Keratinocyte (primary cell): ENCODE data around the gene GNAT2. TPM values are rescaled to one million over a fixed set of nuclear protein-coding genes. Genes with fewer than 3 reads are reported as not detected.

Source experiments
- DNase-seq: peaks from one replicate; pipeline ENCODE4 v3.0.0-alpha.2; 2011; ENCODE audit warnings: low read depth, missing footprints, low spot score
- FAIRE-seq: peaks from 2 replicates; lab custom pipeline; 2011; peaks lifted over from hg19 to GRCh38; lab: Jason Lieb, UNC
- H2AFZ ChIP-seq: 2 replicates; pipeline ENCODE4 v1.6.0; 2012; ENCODE audit warnings: low read length, control low read depth, inconsistent platforms; ENCODE audit not compliant: control insufficient read depth
- H3K27ac ChIP-seq: 2 replicates; pipeline ENCODE4 v1.5.1; 2011; ENCODE audit warnings: low read length; ENCODE audit not compliant: control insufficient read depth, insufficient read depth
- H3K27me3 ChIP-seq: 3 replicates; pipeline ENCODE4 v1.6.0; 2011; ENCODE audit warnings: low read length; ENCODE audit not compliant: control insufficient read depth, insufficient read depth; ENCODE audit errors: extremely low read depth
- H3K36me3 ChIP-seq, 2 experiments: 2 replicates in 1 of 2; 3 replicates in 1 of 2; pipeline ENCODE4 v1.5.1; 2011; ENCODE audit warnings: low read length in 2 of 2, mild to moderate bottlenecking in 1 of 2; ENCODE audit not compliant: control insufficient read depth in 2 of 2, insufficient read depth in 2 of 2; ENCODE audit errors: extremely low read depth in 1 of 2
- H3K4me1 ChIP-seq: 3 replicates; pipeline ENCODE4 v1.5.1; 2011; ENCODE audit warnings: low read length; ENCODE audit not compliant: control insufficient read depth, insufficient read depth; ENCODE audit errors: extremely low read depth
- H3K4me2 ChIP-seq: 3 replicates; pipeline ENCODE4 v1.6.0; 2011; ENCODE audit warnings: low read depth, low read length; ENCODE audit not compliant: control insufficient read depth, insufficient read depth; ENCODE audit errors: extremely low read depth
- H3K4me3 ChIP-seq, 3 experiments: fragments of 200-600 bp in 1 of 3; sonication (generic) in 1 of 3; 2 replicates in 2 of 3; 3 replicates in 1 of 3; pipeline ENCODE4 v1.5.1; 2011 to 2016; ENCODE audit warnings: low read length in 3 of 3, mild to moderate bottlenecking in 3 of 3, control low read depth in 2 of 3, inconsistent platforms in 1 of 3, low read depth in 1 of 3, mixed read lengths in 1 of 3, mixed run types in 1 of 3, moderate library complexity in 1 of 3; ENCODE audit not compliant: control insufficient read depth in 2 of 3, insufficient read depth in 2 of 3; ENCODE audit errors: extremely low read depth in 1 of 3
- H3K79me2 ChIP-seq: 2 replicates; pipeline ENCODE4 v1.6.0; 2012; ENCODE audit warnings: low read length; ENCODE audit not compliant: control insufficient read depth, insufficient read depth
- H3K9ac ChIP-seq: 3 replicates; pipeline ENCODE4 v1.6.0; 2011; ENCODE audit warnings: low read length; ENCODE audit not compliant: control insufficient read depth, insufficient read depth; ENCODE audit errors: extremely low read depth
- H3K9me1 ChIP-seq: 3 replicates; pipeline ENCODE4 v1.6.0; 2011; ENCODE audit warnings: low read length; ENCODE audit not compliant: control insufficient read depth, insufficient read depth; ENCODE audit errors: extremely low read depth
- H3K9me3 ChIP-seq: 2 replicates; pipeline ENCODE4 v1.5.1; 2012; ENCODE audit warnings: low read depth, low read length; ENCODE audit not compliant: control insufficient read depth
- H4K20me1 ChIP-seq: 3 replicates; pipeline ENCODE4 v1.6.0; 2011; ENCODE audit warnings: low read length; ENCODE audit not compliant: control insufficient read depth, insufficient read depth; ENCODE audit errors: extremely low read depth
- EZH2 ChIP-seq: IDR thresholded peaks from one replicate; pipeline ENCODE4 v1.6.1; 2012; ENCODE audit warnings: inconsistent platforms, mild to moderate bottlenecking, low read length, moderate library complexity
- dilution Hi-C: fragments of 300-500 bp; cut with MboI; formaldehyde crosslinking; loops from one replicate; pipeline ENCODE4 v1.7.0; 2020; ENCODE audit warnings: low sequenced_read_pairs; ENCODE audit not compliant: extremely low pct_ligation_motif_present
- polyA plus RNA-seq, 5 experiments: library from polyadenylated mRNA; depleted of rRNA in 3 of 5; stranded (reverse) in 3 of 5; stranded (forward) in 1 of 5; unstranded in 1 of 5; fragments of >200 nt; gene quantifications; 1 replicate in 1 of 5; 2 replicates in 3 of 5; 3 replicates in 1 of 5; pipeline versions ENCODE4 v1.2.1 to v1.2.3, GENCODE V29; 2011 to 2012; ENCODE audit warnings: missing spikeins in 2 of 5, low read depth in 1 of 5, low replicate concordance in 1 of 5
- TF ChIP-seq, protein P1 (sequence below), 3 experiments: IDR thresholded peaks in 1 of 3; conservative IDR thresholded peaks in 1 of 3; optimal IDR thresholded peaks in 1 of 3; 2 replicates in 2 of 3; 3 replicates in 1 of 3; pipeline versions ENCODE3 to v1.5.1; 2011; ENCODE audit warnings: low read length in 3 of 3, mild to moderate bottlenecking in 3 of 3, moderate library complexity in 2 of 3, control low read depth in 1 of 3, inconsistent platforms in 1 of 3; ENCODE audit not compliant: insufficient read depth in 2 of 3; ENCODE audit errors: extremely low read depth in 1 of 3

The GNAT2 gene
- polyA plus RNA-seq, 1 donor (not counting 4 experiments of a cell fraction or from before 2014, with no cell fraction given) = 0.17 TPM

- no peak overlapping the region for H3K4me2 ChIP-seq
Measured at GRCh38 chr1:109579491-109579890, 39.9 kb downstream of the GNAT2 start.

GRCh38 chr1:109578947-109579443 is 40.4 kb downstream of the GNAT2 start:
- Histone ChIP-seq H3K9me1 (no peaks in the 10 kb centered on the region), H3K27ac (no peak overlapping the region), H3K4me1 (no peaks in the 10 kb centered on the region), H3K9me3 (no peaks in the 10 kb centered on the region), H4K20me1 (no peaks in the 10 kb centered on the region), H3K79me2 (peaks cover 13% of the 10 kb centered on the region), H3K4me2 (no peak overlapping the region), H3K4me3 (no peak overlapping the region), H3K9ac (no peak overlapping the region), H3K27me3 (no peaks in the 10 kb centered on the region), H3K36me3 (peaks cover 4 to 9% of the 10 kb centered on the region in 2 experiments), H2AFZ (no peak overlapping the region)
- no peak for DNase-seq
- dilution Hi-C loops = no loop called here
- no peak for FAIRE-seq
- TF ChIP-seq, protein P1, sequence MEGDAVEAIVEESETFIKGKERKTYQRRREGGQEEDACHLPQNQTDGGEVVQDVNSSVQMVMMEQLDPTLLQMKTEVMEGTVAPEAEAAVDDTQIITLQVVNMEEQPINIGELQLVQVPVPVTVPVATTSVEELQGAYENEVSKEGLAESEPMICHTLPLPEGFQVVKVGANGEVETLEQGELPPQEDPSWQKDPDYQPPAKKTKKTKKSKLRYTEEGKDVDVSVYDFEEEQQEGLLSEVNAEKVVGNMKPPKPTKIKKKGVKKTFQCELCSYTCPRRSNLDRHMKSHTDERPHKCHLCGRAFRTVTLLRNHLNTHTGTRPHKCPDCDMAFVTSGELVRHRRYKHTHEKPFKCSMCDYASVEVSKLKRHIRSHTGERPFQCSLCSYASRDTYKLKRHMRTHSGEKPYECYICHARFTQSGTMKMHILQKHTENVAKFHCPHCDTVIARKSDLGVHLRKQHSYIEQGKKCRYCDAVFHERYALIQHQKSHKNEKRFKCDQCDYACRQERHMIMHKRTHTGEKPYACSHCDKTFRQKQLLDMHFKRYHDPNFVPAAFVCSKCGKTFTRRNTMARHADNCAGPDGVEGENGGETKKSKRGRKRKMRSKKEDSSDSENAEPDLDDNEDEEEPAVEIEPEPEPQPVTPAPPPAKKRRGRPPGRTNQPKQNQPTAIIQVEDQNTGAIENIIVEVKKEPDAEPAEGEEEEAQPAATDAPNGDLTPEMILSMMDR (optimal IDR thresholded peaks at IDR 0.05 in 1 of 3, IDR thresholded peaks at IDR 0.05 in 1 of 3, conservative IDR thresholded peaks at IDR 0.05 in 1 of 3; ENCODE audit: extremely low read depth in 1 of 3, insufficient read depth in 2 of 3, low read length in 3 of 3) = no peak
- no peak for TF ChIP-seq EZH2

More at GRCh38 chr1:109579491-109579890, 39.9 kb downstream of the GNAT2 start:
- TF ChIP-seq, protein P1 (optimal IDR thresholded peaks at IDR 0.05 in 1 of 3, IDR thresholded peaks at IDR 0.05 in 1 of 3, conservative IDR thresholded peaks at IDR 0.05 in 1 of 3; ENCODE audit: extremely low read depth in 1 of 3, insufficient read depth in 2 of 3, low read length in 3 of 3) = no peak
- TF ChIP-seq EZH2 = no peak
- H3K27ac ChIP-seq = no peak overlapping the region
- H3K4me3 ChIP-seq = no peak overlapping the region
- no peak overlapping the region for H3K9ac ChIP-seq
- no peak overlapping the region for H2AFZ ChIP-seq
- H3K79me2 ChIP-seq = peaks cover 12% of the 10 kb centered on the region
- H3K9me1 ChIP-seq = no peaks in the 10 kb centered on the region
- FAIRE-seq = no peak
- dilution Hi-C loops = no loop called here
- H3K9me3 ChIP-seq = no peaks in the 10 kb centered on the region
- no peak for DNase-seq
- H3K4me1 ChIP-seq = no peaks in the 10 kb centered on the region
- H3K27me3 ChIP-seq = no peaks in the 10 kb centered on the region
- no peaks in the 10 kb centered on the region for H4K20me1 ChIP-seq
- H3K36me3 ChIP-seq = peaks cover 6 to 10% of the 10 kb centered on the region in 2 experiments
